NCI-H1417 (cell line): ENCODE measurements around the gene ZHX3.
A peak's percentile ranks its signal among the peaks of the same experiment; 100 is the strongest.
"Not testable (repeated sequence)": the region's sequence is repeated elsewhere in the genome, so short reads cannot be mapped to it uniquely, and the experiment has no call there.

Experiments used
- DNase-seq, 3 experiments: peaks; one replicate each; lab custom pipeline; 2025; lab: John Stamatoyannopoulos, UW

Gene ZHX3

GRCh38 chr20:41135888-41136679 is 181.4 kb downstream of the ZHX3 start:
- DNase-seq = no peak

GRCh38 chr20:41135187-41135887 is 182.2 kb downstream of the ZHX3 start:
- DNase-seq = peak; percentile 17 to 54 (median 31)

GRCh38 chr20:41134362-41135186 is 183.0 kb downstream of the ZHX3 start:
- no peak for DNase-seq

- DNase-seq = no peak
These were observed 183.7 kb downstream of the ZHX3 start for GRCh38 chr20:41133709-41134361.

- DNase-seq = not testable (repeated sequence)
These were observed 185.1 kb downstream of the ZHX3 start for GRCh38 chr20:41132388-41132775.

- no peak for DNase-seq
These were observed 185.7 kb downstream of the ZHX3 start for GRCh38 chr20:41131594-41132387.
